HepG2 (cell line): ENCODE results near the gene RHBDD3. TPM values are rescaled to one million over a fixed set of nuclear protein-coding genes. Genes with fewer than 3 reads are reported as not detected.

Experiments used
- AGO1 ChIP-seq: fragments of 200-400 bp; formaldehyde crosslinking; IDR thresholded peaks from 2 replicates; pipeline ENCODE4 v1.6.1; 2017; ENCODE audit warnings: mild to moderate bottlenecking, low read depth, low read length, moderate library complexity; ENCODE audit not compliant: poor library complexity, severe bottlenecking
- ATM ChIP-seq: fragments of 450-650 bp; IDR thresholded peaks from 2 replicates; pipeline ENCODE4 v1.7.1; 2017; ENCODE audit warnings: mild to moderate bottlenecking, borderline replicate concordance
- ESRRA ChIP-seq: sonication (generic); formaldehyde crosslinking; IDR thresholded peaks from 2 replicates; pipeline ENCODE4 v1.5.1; 2020; ENCODE audit warnings: mild to moderate bottlenecking, low read depth, missing genetic modification reagents
- GPN1 ChIP-seq: sonication (generic); formaldehyde crosslinking; IDR thresholded peaks from 2 replicates; pipeline ENCODE4 v1.5.1; 2020; ENCODE audit warnings: missing genetic modification reagents, borderline replicate concordance
- GTF3A ChIP-seq: sonication (generic); formaldehyde crosslinking; conservative IDR thresholded peaks from 2 replicates; pipeline ENCODE4 v1.4.0; 2020; ENCODE audit warnings: mild to moderate bottlenecking, missing genetic modification reagents
- HDAC1 ChIP-seq: sonication (generic); formaldehyde crosslinking; IDR thresholded peaks from 2 replicates; pipeline ENCODE4 v1.5.1; 2020; ENCODE audit warnings: mild to moderate bottlenecking, missing genetic modification reagents
- HNRNPLL ChIP-seq: fragments of 200-400 bp; formaldehyde crosslinking; IDR thresholded peaks from 2 replicates; pipeline ENCODE4 v1.6.1; 2017; ENCODE audit warnings: mild to moderate bottlenecking, low read depth, low read length; ENCODE audit not compliant: poor library complexity, severe bottlenecking
- JUND ChIP-seq: sonication (generic); formaldehyde crosslinking; IDR thresholded peaks from 2 replicates; pipeline ENCODE4 v1.8.0; 2022; ENCODE audit warnings: mild to moderate bottlenecking, missing genetic modification reagents
- KDM2A ChIP-seq: sonication (generic); formaldehyde crosslinking; IDR thresholded peaks from 2 replicates; pipeline ENCODE4 v1.4.0; 2020; ENCODE audit warnings: low read depth, missing genetic modification reagents, borderline replicate concordance
- KDM5B ChIP-seq: sonication (generic); formaldehyde crosslinking; IDR thresholded peaks from 2 replicates; pipeline ENCODE4 v1.4.0; 2020; ENCODE audit warnings: missing genetic modification reagents, mild to moderate bottlenecking, borderline replicate concordance
- NFRKB ChIP-seq: fragments of 450-650 bp; IDR thresholded peaks from 2 replicates; pipeline ENCODE4 v1.6.1; 2017
- SATB2 ChIP-seq: sonication (generic); formaldehyde crosslinking; IDR thresholded peaks from 2 replicates; pipeline ENCODE4 v1.5.0; 2020; ENCODE audit warnings: missing genetic modification reagents
- SIN3A ChIP-seq: IDR thresholded peaks from 2 replicates; pipeline ENCODE4 v1.6.1; 2011; ENCODE audit warnings: low read depth, mild to moderate bottlenecking, control low read depth, low read length, borderline replicate concordance
- TSC22D2 ChIP-seq: sonication (generic); formaldehyde crosslinking; IDR thresholded peaks from 2 replicates; pipeline ENCODE4 v1.5.1; 2020; ENCODE audit warnings: missing genetic modification reagents, mild to moderate bottlenecking, borderline replicate concordance
- ZNF160 ChIP-seq: sonication (generic); formaldehyde crosslinking; IDR thresholded peaks from 2 replicates; pipeline ENCODE4 v1.8.0; 2022; ENCODE audit warnings: mild to moderate bottlenecking, inconsistent platforms, missing genetic modification reagents
- ZNF207 ChIP-seq: fragments of 450-650 bp; IDR thresholded peaks from 2 replicates; pipeline ENCODE4 v1.6.1; 2016; ENCODE audit warnings: antibody characterized with exemption, borderline replicate concordance
- ZNF343 ChIP-seq: sonication (generic); formaldehyde crosslinking; IDR thresholded peaks from 2 replicates; pipeline ENCODE4 v1.4.0; 2020; ENCODE audit warnings: mild to moderate bottlenecking, missing genetic modification reagents
- ZSCAN12 ChIP-seq: sonication (generic); formaldehyde crosslinking; IDR thresholded peaks from 2 replicates; pipeline ENCODE4 v1.9.0; 2021; ENCODE audit warnings: mild to moderate bottlenecking, missing genetic modification reagents
- polyA plus RNA-seq, 8 experiments: library from polyadenylated mRNA; depleted of rRNA in 3 of 8; stranded (reverse) in 7 of 8; unstranded in 1 of 8; fragments of >200 nt; fragmentation: Illumina TruSeq in 4 of 8; extraction: Trizol in 4 of 8; gene quantifications; 2 replicates each; pipeline versions ENCODE4 v1.2.1 to v1.2.3, GENCODE V29; 2011 to 2016; ENCODE audit warnings: low read depth in 4 of 8, missing spikeins in 1 of 8, mixed read lengths in 1 of 8; ENCODE audit not compliant: insufficient read depth in 1 of 8
- total RNA-seq, 5 experiments: library from RNA; depleted of rRNA; stranded (reverse); fragments of >200 nt; fragmentation: Illumina TruSeq; extraction: Trizol; gene quantifications; 2 replicates each; pipeline ENCODE4 v1.2.3, GENCODE V29; 2016; ENCODE audit warnings: low read depth in 1 of 5
- TF ChIP-seq, protein P1 (sequence below): sonication (generic); formaldehyde crosslinking; IDR thresholded peaks from 2 replicates; pipeline ENCODE4 v1.5.0; 2020; ENCODE audit warnings: mild to moderate bottlenecking, missing genetic modification reagents, borderline replicate concordance
- TF ChIP-seq, protein P2 (sequence below): sonication (generic); formaldehyde crosslinking; IDR thresholded peaks from 2 replicates; pipeline ENCODE4 v1.8.0; 2022; ENCODE audit warnings: mild to moderate bottlenecking, missing genetic modification reagents; ENCODE audit not compliant: insufficient replicate concordance
- TF ChIP-seq, protein P3 (sequence below): sonication (generic); formaldehyde crosslinking; IDR thresholded peaks from 2 replicates; pipeline ENCODE4 v1.9.0; 2022; ENCODE audit warnings: missing genetic modification reagents, mild to moderate bottlenecking, borderline replicate concordance
- TF ChIP-seq, protein P4 (sequence below): sonication (generic); IDR thresholded peaks from 2 replicates; pipeline ENCODE4 v1.6.1; 2016; ENCODE audit warnings: low read depth, borderline replicate concordance

RHBDD3 gene
- total and polyA plus RNA-seq, 2 of the 13 experiments (the other 11 are each of a cell fraction or from before 2014, with no cell fraction given) = 12.1 to 26.7 TPM

DNA sequence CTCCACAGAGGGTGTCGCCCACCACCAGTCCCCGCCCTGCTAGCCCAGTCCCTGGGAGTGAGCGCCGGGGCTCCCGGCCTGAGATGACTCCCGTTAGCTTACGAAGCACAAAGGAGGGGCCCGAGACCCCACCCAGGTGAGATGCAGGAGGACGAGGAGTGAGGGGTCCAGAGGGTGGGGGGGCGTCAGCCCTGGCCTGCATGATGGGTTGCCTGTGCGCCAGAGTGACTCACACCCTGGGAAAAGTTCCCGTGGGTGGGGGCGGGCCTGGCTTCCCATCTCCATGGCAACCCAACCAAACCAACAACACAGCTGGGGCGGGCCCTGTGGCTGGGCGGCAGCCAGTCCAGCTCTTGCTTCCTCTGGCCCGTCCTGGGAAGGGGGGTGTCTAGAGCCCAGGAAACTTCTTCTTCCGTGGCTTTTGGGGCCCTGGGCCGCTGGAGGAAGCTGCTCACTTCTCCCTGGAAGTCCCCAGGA, 43.1 kb upstream of the RHBDD3 start (continued):
- TF ChIP-seq, protein P1, sequence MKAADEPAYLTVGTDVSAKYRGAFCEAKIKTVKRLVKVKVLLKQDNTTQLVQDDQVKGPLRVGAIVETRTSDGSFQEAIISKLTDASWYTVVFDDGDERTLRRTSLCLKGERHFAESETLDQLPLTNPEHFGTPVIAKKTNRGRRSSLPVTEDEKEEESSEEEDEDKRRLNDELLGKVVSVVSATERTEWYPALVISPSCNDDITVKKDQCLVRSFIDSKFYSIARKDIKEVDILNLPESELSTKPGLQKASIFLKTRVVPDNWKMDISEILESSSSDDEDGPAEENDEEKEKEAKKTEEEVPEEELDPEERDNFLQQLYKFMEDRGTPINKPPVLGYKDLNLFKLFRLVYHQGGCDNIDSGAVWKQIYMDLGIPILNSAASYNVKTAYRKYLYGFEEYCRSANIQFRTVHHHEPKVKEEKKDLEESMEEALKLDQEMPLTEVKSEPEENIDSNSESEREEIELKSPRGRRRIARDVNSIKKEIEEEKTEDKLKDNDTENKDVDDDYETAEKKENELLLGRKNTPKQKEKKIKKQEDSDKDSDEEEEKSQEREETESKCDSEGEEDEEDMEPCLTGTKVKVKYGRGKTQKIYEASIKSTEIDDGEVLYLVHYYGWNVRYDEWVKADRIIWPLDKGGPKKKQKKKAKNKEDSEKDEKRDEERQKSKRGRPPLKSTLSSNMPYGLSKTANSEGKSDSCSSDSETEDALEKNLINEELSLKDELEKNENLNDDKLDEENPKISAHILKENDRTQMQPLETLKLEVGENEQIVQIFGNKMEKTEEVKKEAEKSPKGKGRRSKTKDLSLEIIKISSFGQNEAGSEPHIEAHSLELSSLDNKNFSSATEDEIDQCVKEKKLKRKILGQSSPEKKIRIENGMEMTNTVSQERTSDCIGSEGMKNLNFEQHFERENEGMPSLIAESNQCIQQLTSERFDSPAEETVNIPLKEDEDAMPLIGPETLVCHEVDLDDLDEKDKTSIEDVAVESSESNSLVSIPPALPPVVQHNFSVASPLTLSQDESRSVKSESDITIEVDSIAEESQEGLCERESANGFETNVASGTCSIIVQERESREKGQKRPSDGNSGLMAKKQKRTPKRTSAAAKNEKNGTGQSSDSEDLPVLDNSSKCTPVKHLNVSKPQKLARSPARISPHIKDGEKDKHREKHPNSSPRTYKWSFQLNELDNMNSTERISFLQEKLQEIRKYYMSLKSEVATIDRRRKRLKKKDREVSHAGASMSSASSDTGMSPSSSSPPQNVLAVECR (CRISPR knock-in tag) = peak; percentile 46; the same call in 1 of the 2 replicates
- TF ChIP-seq ZNF207 (no peak), HNRNPLL (no peak), NFRKB (no peak), ATM (no peak), KDM2A (CRISPR knock-in tag) (no peak), SATB2 (CRISPR knock-in tag) (no peak), ZSCAN12 (no peak), ZNF343 (CRISPR knock-in tag) (no peak), SIN3A (0 out of 2 replicates have a peak, but pooled peaks have one; percentile 51), HDAC1 (CRISPR knock-in tag) (0 out of 2 replicates have a peak, but pooled peaks have one; percentile 20), GTF3A (CRISPR knock-in tag) (no peak), ESRRA (CRISPR knock-in tag) (no peak), GPN1 (CRISPR knock-in tag) (no peak), TSC22D2 (CRISPR knock-in tag) (no peak), ZNF160 (CRISPR knock-in tag) (no peak), KDM5B (CRISPR knock-in tag) (no peak), JUND (CRISPR knock-in tag) (0 out of 2 replicates have a peak, but pooled peaks have one; percentile 28), AGO1 (peak; percentile 36)
- TF ChIP-seq, protein P2, sequence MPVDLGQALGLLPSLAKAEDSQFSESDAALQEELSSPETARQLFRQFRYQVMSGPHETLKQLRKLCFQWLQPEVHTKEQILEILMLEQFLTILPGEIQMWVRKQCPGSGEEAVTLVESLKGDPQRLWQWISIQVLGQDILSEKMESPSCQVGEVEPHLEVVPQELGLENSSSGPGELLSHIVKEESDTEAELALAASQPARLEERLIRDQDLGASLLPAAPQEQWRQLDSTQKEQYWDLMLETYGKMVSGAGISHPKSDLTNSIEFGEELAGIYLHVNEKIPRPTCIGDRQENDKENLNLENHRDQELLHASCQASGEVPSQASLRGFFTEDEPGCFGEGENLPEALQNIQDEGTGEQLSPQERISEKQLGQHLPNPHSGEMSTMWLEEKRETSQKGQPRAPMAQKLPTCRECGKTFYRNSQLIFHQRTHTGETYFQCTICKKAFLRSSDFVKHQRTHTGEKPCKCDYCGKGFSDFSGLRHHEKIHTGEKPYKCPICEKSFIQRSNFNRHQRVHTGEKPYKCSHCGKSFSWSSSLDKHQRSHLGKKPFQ (CRISPR knock-in tag) = no peak
- TF ChIP-seq, protein P3, sequence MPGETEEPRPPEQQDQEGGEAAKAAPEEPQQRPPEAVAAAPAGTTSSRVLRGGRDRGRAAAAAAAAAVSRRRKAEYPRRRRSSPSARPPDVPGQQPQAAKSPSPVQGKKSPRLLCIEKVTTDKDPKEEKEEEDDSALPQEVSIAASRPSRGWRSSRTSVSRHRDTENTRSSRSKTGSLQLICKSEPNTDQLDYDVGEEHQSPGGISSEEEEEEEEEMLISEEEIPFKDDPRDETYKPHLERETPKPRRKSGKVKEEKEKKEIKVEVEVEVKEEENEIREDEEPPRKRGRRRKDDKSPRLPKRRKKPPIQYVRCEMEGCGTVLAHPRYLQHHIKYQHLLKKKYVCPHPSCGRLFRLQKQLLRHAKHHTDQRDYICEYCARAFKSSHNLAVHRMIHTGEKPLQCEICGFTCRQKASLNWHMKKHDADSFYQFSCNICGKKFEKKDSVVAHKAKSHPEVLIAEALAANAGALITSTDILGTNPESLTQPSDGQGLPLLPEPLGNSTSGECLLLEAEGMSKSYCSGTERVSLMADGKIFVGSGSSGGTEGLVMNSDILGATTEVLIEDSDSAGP (CRISPR knock-in tag) = peak; percentile 53; the same call in 1 of the 2 replicates
- TF ChIP-seq, protein P4, sequence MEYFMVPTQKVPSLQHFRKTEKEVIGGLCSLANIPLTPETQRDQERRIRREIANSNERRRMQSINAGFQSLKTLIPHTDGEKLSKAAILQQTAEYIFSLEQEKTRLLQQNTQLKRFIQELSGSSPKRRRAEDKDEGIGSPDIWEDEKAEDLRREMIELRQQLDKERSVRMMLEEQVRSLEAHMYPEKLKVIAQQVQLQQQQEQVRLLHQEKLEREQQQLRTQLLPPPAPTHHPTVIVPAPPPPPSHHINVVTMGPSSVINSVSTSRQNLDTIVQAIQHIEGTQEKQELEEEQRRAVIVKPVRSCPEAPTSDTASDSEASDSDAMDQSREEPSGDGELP = peak; percentile 87
